ENCODE measurements around the gene TEX35. TPM values are rescaled to one million over a fixed set of nuclear protein-coding genes. Genes with fewer than 3 reads are reported as not detected.

TEX35 gene
- not detected in 2 replicates for total RNA-seq (2014; rRNA removed; shearing (Covaris generic))
- polyA plus RNA-seq (2016; fragmentation: Nextera tagmentation; extraction: Ambion mirVana), result not detected in 2 replicates

GRCh38 chr1:178512566-178513277 is at the start of gene TEX35:
Gene TEX35, plus strand, starts transcription at chr1:178513109. Its CDS starts 80 bp downstream, at chr1:178513189.
- no peak within 1 kb of the TSS for H3K27ac ChIP-seq
- no peaks in the 10 kb centered on the region for H3K4me1 ChIP-seq (ENCODE audit: insufficient read depth)
- H3K4me3 ChIP-seq, result no peak within 1 kb of the TSS
- H3K4me2 ChIP-seq (ENCODE audit: unreplicated experiment), result no peak within 1 kb of the TSS
- in situ Hi-C loops (cut with MboI), result no loop called here
- H3K36me3 ChIP-seq (ENCODE audit: low read depth), result no peaks in the 10 kb centered on the region
- H3K27me3 ChIP-seq (replicated peaks; ENCODE audit: insufficient read depth), result no peaks in the 10 kb centered on the region
- no peaks in the 10 kb centered on the region for H3K9me3 ChIP-seq (ENCODE audit: low read depth)
- no peaks in the 10 kb centered on the region for H3F3A ChIP-seq (ENCODE audit: insufficient read depth)
- no peaks in the 10 kb centered on the region for H3K9me2 ChIP-seq (ENCODE audit: insufficient read depth)
- DNase-seq, result no peak
- H3K79me2 ChIP-seq (ENCODE audit: insufficient read depth), result no peaks in the 10 kb centered on the region
- WGBS, 2 experiments (ENCODE audit: low coverage in 1 of 2, low lambda C conversion rate in 2 of 2, missing lambda C conversion rate in 2 of 2), result 86 to 88% methylated on average over 19 of the region's 19 CpGs
- H3K9ac ChIP-seq, result no peak within 1 kb of the TSS
- H2AFZ ChIP-seq, result peak within 1 kb of the TSS; percentile 59; the same call in 1 of the 2 replicates
- TF ChIP-seq EZH2phosphoT487 (IDR thresholded peaks at IDR 0.05; ENCODE audit: insufficient read depth, low read depth), result no peak
- TF ChIP-seq EZH2 (IDR thresholded peaks at IDR 0.05; ENCODE audit: insufficient read depth, poor library complexity, severe bottlenecking), result no peak
- H4K20me1 ChIP-seq (ENCODE audit: insufficient read depth), result no peaks in the 10 kb centered on the region

- WGBS, 2 experiments (ENCODE audit: low coverage in 1 of 2, low lambda C conversion rate in 2 of 2, missing lambda C conversion rate in 2 of 2), result 100% methylated on average over 1 of the region's 1 CpG
- Histone ChIP-seq H3K27ac (no peak overlapping the region), H3K9me2 (ENCODE audit: insufficient read depth) (no peaks in the 10 kb centered on the region)
Observed at GRCh38 chr1:178464141-178464540, 48.8 kb upstream of the TEX35 start.

GRCh38 chr1:178464566-178464965 is 48.3 kb upstream of the TEX35 start:
- Histone ChIP-seq H2AFZ (no peak overlapping the region), H3K27ac (peak overlapping the region; percentile 47), H4K20me1 (ENCODE audit: insufficient read depth) (no peaks in the 10 kb centered on the region), H3K9me2 (ENCODE audit: insufficient read depth) (no peaks in the 10 kb centered on the region), H3K9me3 (ENCODE audit: low read depth) (no peaks in the 10 kb centered on the region), H3K27me3 (replicated peaks; ENCODE audit: insufficient read depth) (no peaks in the 10 kb centered on the region), H3K4me3 (no peak overlapping the region), H3K4me2 (ENCODE audit: unreplicated experiment) (peak overlapping the region; percentile 4), H3K4me1 (ENCODE audit: insufficient read depth) (peaks cover 12% of the 10 kb centered on the region), H3F3A (ENCODE audit: insufficient read depth) (no peaks in the 10 kb centered on the region), H3K36me3 (ENCODE audit: low read depth) (peaks cover 20% of the 10 kb centered on the region), H3K9ac (no peak overlapping the region), H3K79me2 (ENCODE audit: insufficient read depth) (no peaks in the 10 kb centered on the region)
- in situ Hi-C loops (cut with MboI), result no loop called here
- DNase-seq, result no peak
- TF ChIP-seq EZH2phosphoT487 (IDR thresholded peaks at IDR 0.05; ENCODE audit: insufficient read depth, low read depth) (no peak), EZH2 (IDR thresholded peaks at IDR 0.05; ENCODE audit: insufficient read depth, poor library complexity, severe bottlenecking) (no peak)

More at GRCh38 chr1:178464141-178464540, 48.8 kb upstream of the TEX35 start:
- H3K79me2 ChIP-seq (ENCODE audit: insufficient read depth), result no peaks in the 10 kb centered on the region
- no peaks in the 10 kb centered on the region for H3K27me3 ChIP-seq (replicated peaks; ENCODE audit: insufficient read depth)
- no peak for TF ChIP-seq EZH2phosphoT487 (IDR thresholded peaks at IDR 0.05; ENCODE audit: insufficient read depth, low read depth)
- no peak for TF ChIP-seq EZH2 (IDR thresholded peaks at IDR 0.05; ENCODE audit: insufficient read depth, poor library complexity, severe bottlenecking)
- H3K9ac ChIP-seq, result no peak overlapping the region
- no peak overlapping the region for H2AFZ ChIP-seq
- in situ Hi-C loops (cut with MboI), result no loop called here
- peaks cover 12% of the 10 kb centered on the region for H3K4me1 ChIP-seq (ENCODE audit: insufficient read depth)
- no peak overlapping the region for H3K4me2 ChIP-seq (ENCODE audit: unreplicated experiment)
- H3F3A ChIP-seq (ENCODE audit: insufficient read depth), result no peaks in the 10 kb centered on the region
- H3K4me3 ChIP-seq, result no peak overlapping the region
- H3K9me3 ChIP-seq (ENCODE audit: low read depth), result no peaks in the 10 kb centered on the region
- H3K36me3 ChIP-seq (ENCODE audit: low read depth), result peaks cover 20% of the 10 kb centered on the region
- DNase-seq, result no peak
- H4K20me1 ChIP-seq (ENCODE audit: insufficient read depth), result no peaks in the 10 kb centered on the region

GRCh38 chr1:178465011-178465410 is 47.9 kb upstream of the TEX35 start:
- in situ Hi-C loops (cut with MboI), result no loop called here
- no peaks in the 10 kb centered on the region for H4K20me1 ChIP-seq (ENCODE audit: insufficient read depth)
- H2AFZ ChIP-seq, result no peak overlapping the region
- no peak for TF ChIP-seq EZH2 (IDR thresholded peaks at IDR 0.05; ENCODE audit: insufficient read depth, poor library complexity, severe bottlenecking)
- no peak for TF ChIP-seq EZH2phosphoT487 (IDR thresholded peaks at IDR 0.05; ENCODE audit: insufficient read depth, low read depth)
- H3K36me3 ChIP-seq (ENCODE audit: low read depth), result peaks cover 20% of the 10 kb centered on the region
- H3K79me2 ChIP-seq (ENCODE audit: insufficient read depth), result no peaks in the 10 kb centered on the region
- peaks cover 12% of the 10 kb centered on the region for H3K4me1 ChIP-seq (ENCODE audit: insufficient read depth)
- H3K4me3 ChIP-seq, result no peak overlapping the region
- peak overlapping the region; percentile 4 for H3K4me2 ChIP-seq (ENCODE audit: unreplicated experiment)
- H3F3A ChIP-seq (ENCODE audit: insufficient read depth), result no peaks in the 10 kb centered on the region
- no peaks in the 10 kb centered on the region for H3K27me3 ChIP-seq (replicated peaks; ENCODE audit: insufficient read depth)
- no peaks in the 10 kb centered on the region for H3K9me2 ChIP-seq (ENCODE audit: insufficient read depth)
- DNase-seq, result peak; percentile 69
- peak overlapping the region; percentile 47 for H3K27ac ChIP-seq
- H3K9ac ChIP-seq, result no peak overlapping the region
- no peaks in the 10 kb centered on the region for H3K9me3 ChIP-seq (ENCODE audit: low read depth)

All from GM23248 (cell line).